SK-N-SH treated with all-trans-retinoic acid at 6 μM for 48 hours (cell line): ENCODE results near the gene ABI3BP.

Experiments
- ATAC-seq: fragments of 200-7000 bp; cut with Tn5 transposase; 3 replicates; pipeline ENCODE4 v1.9.1; 2020; ENCODE audit warnings: mild to moderate bottlenecking, moderate library complexity
- ARNTL ChIP-seq: fragments of 450-650 bp; formaldehyde crosslinking; IDR thresholded peaks from 2 replicates; pipeline ENCODE4 v1.5.0; 2020; ENCODE audit warnings: low read depth, mild to moderate bottlenecking, moderate library complexity, borderline replicate concordance
- CREB5 ChIP-seq: fragments of 250-450 bp; sonication (Bioruptor Pico); IDR thresholded peaks from 2 replicates; pipeline ENCODE4 v1.5.1; 2020; ENCODE audit warnings: low read depth, mild to moderate bottlenecking, moderate library complexity
- CSDC2 ChIP-seq: fragments of 250-450 bp; sonication (Bioruptor Pico); IDR thresholded peaks from 2 replicates; pipeline ENCODE4 v1.5.0; 2020; ENCODE audit warnings: mild to moderate bottlenecking, moderate library complexity
- CSRNP3 ChIP-seq: fragments of 250-450 bp; sonication (Bioruptor Pico); IDR thresholded peaks from 2 replicates; pipeline ENCODE4 v1.5.1; 2021; ENCODE audit warnings: mild to moderate bottlenecking, moderate library complexity
- ESRRG ChIP-seq: fragments of 250-450 bp; sonication (Bioruptor Pico); IDR thresholded peaks from 2 replicates; pipeline ENCODE4 v1.6.1; 2021; ENCODE audit warnings: mild to moderate bottlenecking
- GLIS3 ChIP-seq: fragments of 250-450 bp; sonication (Bioruptor Pico); IDR thresholded peaks from 2 replicates; pipeline ENCODE4 v1.5.0; 2020; ENCODE audit warnings: mild to moderate bottlenecking, moderate library complexity
- ISL1 ChIP-seq: fragments of 250-450 bp; sonication (Bioruptor Pico); IDR thresholded peaks from 2 replicates; pipeline ENCODE4 v2.1.2; 2022; ENCODE audit warnings: mild to moderate bottlenecking, moderate library complexity
- OSR1 ChIP-seq: fragments of 250-450 bp; sonication (Bioruptor Pico); IDR thresholded peaks from 2 replicates; pipeline ENCODE4 v1.8.0; 2022; ENCODE audit warnings: moderate library complexity, mild to moderate bottlenecking, inconsistent platforms
- PATZ1 ChIP-seq: fragments of 250-450 bp; sonication (Bioruptor Pico); IDR thresholded peaks from 2 replicates; pipeline ENCODE4 v1.8.0; 2020; ENCODE audit warnings: mild to moderate bottlenecking, moderate library complexity, borderline replicate concordance
- POU6F1 ChIP-seq: fragments of 250-450 bp; sonication (Bioruptor Pico); IDR thresholded peaks from 2 replicates; pipeline ENCODE4 v1.8.0; 2021; ENCODE audit warnings: low read depth, mild to moderate bottlenecking, moderate library complexity, borderline replicate concordance
- RARB ChIP-seq: fragments of 250-450 bp; sonication (Bioruptor Pico); IDR thresholded peaks from 2 replicates; pipeline ENCODE4 v1.8.0; 2021; ENCODE audit warnings: mild to moderate bottlenecking, moderate library complexity
- SNAI2 ChIP-seq: fragments of 250-450 bp; sonication (Bioruptor Pico); IDR thresholded peaks from 2 replicates; pipeline ENCODE4 v1.5.0; 2020; ENCODE audit warnings: mild to moderate bottlenecking, moderate library complexity
- TCF4 ChIP-seq: fragments of 250-450 bp; sonication (Bioruptor Pico); IDR thresholded peaks from 2 replicates; pipeline ENCODE4 v1.8.0; 2021; ENCODE audit warnings: mild to moderate bottlenecking, moderate library complexity, borderline replicate concordance
- TOX ChIP-seq: fragments of 250-450 bp; sonication (Bioruptor Pico); IDR thresholded peaks from 2 replicates; pipeline ENCODE4 v1.8.0; 2021; ENCODE audit warnings: mild to moderate bottlenecking, moderate library complexity, borderline replicate concordance
- ZC3H10 ChIP-seq: fragments of 250-450 bp; sonication (Bioruptor Pico); IDR thresholded peaks from 2 replicates; pipeline ENCODE4 v1.5.1; 2021; ENCODE audit warnings: mild to moderate bottlenecking, moderate library complexity
- ZFP3 ChIP-seq: fragments of 250-450 bp; sonication (Bioruptor Pico); IDR thresholded peaks from 2 replicates; pipeline ENCODE4 v1.5.0; 2020; ENCODE audit warnings: mild to moderate bottlenecking, moderate library complexity
- ZFP30 ChIP-seq: fragments of 450-650 bp; formaldehyde crosslinking; IDR thresholded peaks from 2 replicates; pipeline ENCODE4 v1.5.0; 2022; ENCODE audit warnings: mild to moderate bottlenecking, moderate library complexity
- ZNF70 ChIP-seq: fragments of 450-650 bp; formaldehyde crosslinking; IDR thresholded peaks from 2 replicates; pipeline ENCODE4 v1.5.0; 2020; ENCODE audit warnings: mild to moderate bottlenecking, moderate library complexity
- ZNF8 ChIP-seq: fragments of 450-650 bp; formaldehyde crosslinking; IDR thresholded peaks from 2 replicates; pipeline ENCODE4 v1.5.0; 2020; ENCODE audit warnings: mild to moderate bottlenecking, moderate library complexity

The ABI3BP gene

DNA sequence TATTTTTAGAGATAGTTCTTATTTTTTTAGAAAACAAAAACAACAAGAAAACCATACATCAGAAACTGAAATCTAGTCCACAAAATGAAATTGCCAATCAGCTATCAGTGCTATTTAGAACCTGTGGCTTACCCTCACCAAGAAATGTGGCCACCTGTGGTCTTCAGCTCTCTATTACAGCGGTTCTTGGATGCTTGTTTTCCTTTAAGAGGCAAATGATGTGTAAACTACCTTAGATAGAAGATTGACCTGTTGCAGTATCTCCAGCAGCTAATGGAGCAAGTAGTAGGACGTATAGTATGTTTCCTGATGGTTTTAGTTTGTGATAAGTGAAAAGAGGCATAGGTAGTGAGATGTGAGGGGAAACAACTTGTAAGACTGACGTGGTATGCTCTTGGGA, 262.7 kb downstream of the ABI3BP start:
- TF ChIP-seq TCF4 (no peak), GLIS3 (no peak)
- TF ChIP-seq, all 23 proteins: peak for 0
- ATAC-seq, result no peak

- TF ChIP-seq ZC3H10 (CRISPR knock-in tag) (no peak), TOX (CRISPR knock-in tag) (no peak), SNAI2 (CRISPR knock-in tag) (no peak), POU6F1 (CRISPR knock-in tag) (no peak)
- no peak for ATAC-seq
Measured at GRCh38 chr3:100726706-100727105, 266.5 kb downstream of the ABI3BP start.

GRCh38 chr3:100725935-100726513, 267.2 kb downstream of the ABI3BP start:
- TF ChIP-seq ZC3H10 (CRISPR knock-in tag) (no peak), ARNTL (no peak), GLIS3 (no peak), POU6F1 (CRISPR knock-in tag) (no peak), SNAI2 (CRISPR knock-in tag) (no peak), PATZ1 (CRISPR knock-in tag) (no peak), CSDC2 (no peak), ZNF8 (CRISPR knock-in tag) (no peak), ZNF70 (no peak), ISL1 (CRISPR knock-in tag) (no peak), ESRRG (CRISPR knock-in tag) (no peak), ZFP30 (no peak), OSR1 (CRISPR knock-in tag) (no peak), CSRNP3 (CRISPR knock-in tag) (no peak), ZFP3 (CRISPR knock-in tag) (no peak), TOX (CRISPR knock-in tag) (no peak)
- ATAC-seq, result no peak

- ATAC-seq, result no peak
- no peak for TF ChIP-seq CSRNP3 (CRISPR knock-in tag)
- no peak for TF ChIP-seq CSDC2
- no peak for TF ChIP-seq PATZ1 (CRISPR knock-in tag)
- TF ChIP-seq TOX (CRISPR knock-in tag), result no peak
- TF ChIP-seq POU6F1 (CRISPR knock-in tag), result no peak
- TF ChIP-seq ARNTL, result no peak
- no peak for TF ChIP-seq CREB5 (CRISPR knock-in tag)
- TF ChIP-seq ZFP3 (CRISPR knock-in tag), result no peak
- no peak for TF ChIP-seq ZFP30
- no peak for TF ChIP-seq RARB (CRISPR knock-in tag)
- no peak for TF ChIP-seq ESRRG (CRISPR knock-in tag)
- no peak for TF ChIP-seq ISL1 (CRISPR knock-in tag)
- no peak for TF ChIP-seq GLIS3
Measured at GRCh38 chr3:100720426-100720825, 272.8 kb downstream of the ABI3BP start.
